RWPE2 (cell line): ENCODE data around the gene TACC2.

Experiments used
- ATAC-seq: fragments of 200-7000 bp; cut with Tn5 transposase; 3 replicates; pipeline ENCODE4 v1.9.1; 2021; ENCODE audit warnings: low read depth
- DNase-seq: peaks from one replicate; pipeline ENCODE4 v3.0.0-alpha.2; 2020; ENCODE audit warnings: low spot score
- H3K27ac ChIP-seq: fragments of 450-650 bp; 2 replicates; pipeline ENCODE4 v1.5.1; 2017; ENCODE audit warnings: mild to moderate bottlenecking; ENCODE audit not compliant: poor library complexity, severe bottlenecking
- H3K27me3 ChIP-seq: fragments of 250-450 bp; sonication (Bioruptor Pico); 2 replicates; pipeline ENCODE4 v1.5.1; 2021; ENCODE audit warnings: mild to moderate bottlenecking, moderate library complexity; ENCODE audit not compliant: insufficient read depth, poor library complexity, severe bottlenecking
- H3K36me3 ChIP-seq: fragments of 250-450 bp; sonication (Bioruptor Pico); 2 replicates; pipeline ENCODE4 v1.5.1; 2020; ENCODE audit warnings: low read depth, mild to moderate bottlenecking, moderate library complexity
- H3K4me1 ChIP-seq: fragments of 250-450 bp; sonication (Bioruptor Pico); 2 replicates; pipeline ENCODE4 v1.5.1; 2021; ENCODE audit warnings: mild to moderate bottlenecking, moderate library complexity; ENCODE audit not compliant: insufficient read depth, poor library complexity, severe bottlenecking
- H3K4me3 ChIP-seq: fragments of 250-450 bp; sonication (Bioruptor Pico); 2 replicates; pipeline ENCODE4 v1.5.1; 2021; ENCODE audit warnings: mild to moderate bottlenecking, moderate library complexity; ENCODE audit not compliant: severe bottlenecking
- H3K9me3 ChIP-seq: fragments of 250-450 bp; sonication (Bioruptor Pico); 2 replicates; pipeline ENCODE4 v1.5.1; 2021; ENCODE audit warnings: mild to moderate bottlenecking, moderate library complexity; ENCODE audit not compliant: severe bottlenecking
- TF ChIP-seq, protein P1 (sequence below): fragments of 450-650 bp; IDR thresholded peaks from one replicate; pipeline ENCODE4 v1.5.1; 2017; ENCODE audit warnings: mild to moderate bottlenecking, moderate library complexity; ENCODE audit not compliant: poor library complexity, severe bottlenecking

Gene TACC2

DNA sequence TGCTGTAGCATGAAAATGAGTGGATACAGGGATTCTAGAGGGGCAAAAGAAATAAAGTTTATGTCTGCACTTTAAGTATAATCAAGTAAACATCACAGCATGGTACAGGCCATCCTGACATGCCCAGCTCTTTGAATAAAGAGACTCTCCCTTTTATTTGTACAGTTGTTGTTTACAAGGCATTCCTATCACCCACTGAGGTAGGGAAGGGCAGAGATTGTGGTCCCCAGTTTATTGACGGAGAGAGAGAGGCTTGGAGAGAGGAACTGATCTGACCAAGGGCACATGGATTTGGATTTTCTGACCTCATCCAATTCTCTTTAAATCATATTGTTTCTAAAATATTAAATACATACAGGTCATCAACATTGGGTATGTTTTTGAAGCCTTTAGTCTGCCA, 53.9 kb downstream of the TACC2 start:
- no peaks in the 10 kb centered on the region for H3K36me3 ChIP-seq
- no peaks in the 10 kb centered on the region for H3K4me1 ChIP-seq
- H3K27ac ChIP-seq = no peak overlapping the region
- no peak for DNase-seq
- no peaks in the 10 kb centered on the region for H3K27me3 ChIP-seq
- no peak overlapping the region for H3K4me3 ChIP-seq
- ATAC-seq = no peak
- H3K9me3 ChIP-seq = no peaks in the 10 kb centered on the region
- TF ChIP-seq, protein P1, sequence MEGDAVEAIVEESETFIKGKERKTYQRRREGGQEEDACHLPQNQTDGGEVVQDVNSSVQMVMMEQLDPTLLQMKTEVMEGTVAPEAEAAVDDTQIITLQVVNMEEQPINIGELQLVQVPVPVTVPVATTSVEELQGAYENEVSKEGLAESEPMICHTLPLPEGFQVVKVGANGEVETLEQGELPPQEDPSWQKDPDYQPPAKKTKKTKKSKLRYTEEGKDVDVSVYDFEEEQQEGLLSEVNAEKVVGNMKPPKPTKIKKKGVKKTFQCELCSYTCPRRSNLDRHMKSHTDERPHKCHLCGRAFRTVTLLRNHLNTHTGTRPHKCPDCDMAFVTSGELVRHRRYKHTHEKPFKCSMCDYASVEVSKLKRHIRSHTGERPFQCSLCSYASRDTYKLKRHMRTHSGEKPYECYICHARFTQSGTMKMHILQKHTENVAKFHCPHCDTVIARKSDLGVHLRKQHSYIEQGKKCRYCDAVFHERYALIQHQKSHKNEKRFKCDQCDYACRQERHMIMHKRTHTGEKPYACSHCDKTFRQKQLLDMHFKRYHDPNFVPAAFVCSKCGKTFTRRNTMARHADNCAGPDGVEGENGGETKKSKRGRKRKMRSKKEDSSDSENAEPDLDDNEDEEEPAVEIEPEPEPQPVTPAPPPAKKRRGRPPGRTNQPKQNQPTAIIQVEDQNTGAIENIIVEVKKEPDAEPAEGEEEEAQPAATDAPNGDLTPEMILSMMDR = no peak

DNA sequence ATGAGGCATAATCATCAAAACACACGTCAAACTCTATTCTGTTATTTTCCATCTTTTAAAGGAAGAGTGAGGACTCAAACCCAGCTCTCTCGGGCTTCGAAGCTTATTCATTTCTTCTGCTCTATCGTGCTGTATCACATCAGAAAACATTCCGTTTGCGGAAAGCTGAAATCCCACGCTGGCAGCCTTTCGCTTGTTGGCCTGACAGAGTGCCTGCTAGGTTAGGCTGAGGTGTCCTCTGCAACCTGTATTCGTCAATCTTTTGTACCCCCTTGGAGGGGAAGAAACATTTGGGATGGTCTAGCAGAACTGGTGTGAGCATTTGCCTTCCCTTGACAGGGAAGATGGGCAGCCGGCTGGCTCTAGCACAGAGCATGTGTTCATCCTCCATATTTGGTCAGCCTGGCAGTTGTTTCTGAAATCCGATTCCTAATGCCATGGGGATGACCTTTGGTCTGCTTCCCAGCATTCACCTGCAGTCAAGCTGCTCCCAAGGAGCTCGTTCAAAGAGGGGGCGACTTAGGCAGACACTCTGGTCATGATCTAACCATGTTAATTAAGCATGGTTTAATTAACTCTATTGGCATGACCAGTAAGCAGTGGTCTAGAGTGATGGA, 55.2 kb downstream of the TACC2 start:
- TF ChIP-seq, protein P1 = no peak
- Histone ChIP-seq H3K9me3 (no peaks in the 10 kb centered on the region), H3K4me1 (no peaks in the 10 kb centered on the region), H3K27me3 (no peaks in the 10 kb centered on the region), H3K36me3 (no peaks in the 10 kb centered on the region), H3K27ac (no peak overlapping the region), H3K4me3 (no peak overlapping the region)
- 0 out of 3 replicates have a peak, but pooled peaks have one; percentile 31 for ATAC-seq
- no peak for DNase-seq

DNA sequence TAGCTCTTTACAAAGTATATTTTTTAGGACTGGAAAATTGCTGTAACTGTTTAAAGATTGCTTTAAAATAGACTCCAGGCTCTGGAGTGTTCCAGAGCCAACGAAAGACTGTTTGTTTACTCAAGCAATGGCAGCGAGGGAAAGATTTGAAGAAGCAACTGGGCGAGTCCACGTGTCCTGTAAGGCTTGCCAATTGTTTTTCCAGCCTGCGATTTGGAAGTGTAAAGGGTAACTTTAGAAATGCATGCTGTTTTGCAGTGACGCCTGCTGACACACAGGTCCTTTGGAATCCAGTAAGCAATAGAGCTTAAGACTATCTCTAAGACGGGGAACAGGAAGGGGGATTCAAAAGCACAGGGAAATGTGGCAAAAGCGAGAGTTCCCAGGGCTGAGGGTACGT, 55.8 kb downstream of the TACC2 start:
- Histone ChIP-seq H3K36me3 (no peaks in the 10 kb centered on the region), H3K27me3 (no peaks in the 10 kb centered on the region), H3K4me3 (no peak overlapping the region), H3K9me3 (no peaks in the 10 kb centered on the region), H3K4me1 (no peaks in the 10 kb centered on the region), H3K27ac (no peak overlapping the region)
- DNase-seq = no peak
- TF ChIP-seq, protein P1 = no peak
- ATAC-seq = no peak

DNA sequence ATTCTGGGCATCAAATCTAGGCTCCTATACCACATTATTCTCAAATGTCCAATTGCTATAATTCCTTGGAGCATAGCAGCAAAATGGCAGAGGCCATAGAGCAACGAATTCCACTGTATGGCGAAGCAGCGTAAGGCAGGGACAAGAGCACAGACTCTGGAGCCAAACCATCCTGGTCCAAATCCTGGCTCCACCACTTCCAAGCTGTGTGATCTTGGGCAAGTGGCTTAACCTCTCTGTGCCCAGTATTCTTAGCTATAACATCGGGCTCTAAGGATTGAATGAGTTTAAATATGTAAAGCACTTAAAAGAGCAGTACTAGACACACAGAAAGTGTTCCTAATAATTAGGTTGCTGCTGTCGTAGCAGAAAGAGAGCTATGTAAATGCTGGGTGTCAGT, 56.2 kb downstream of the TACC2 start:
- DNase-seq (no peak), ATAC-seq (no peak)
- TF ChIP-seq, protein P1 = no peak
- Histone ChIP-seq H3K36me3 (no peaks in the 10 kb centered on the region), H3K27me3 (no peaks in the 10 kb centered on the region), H3K27ac (no peak overlapping the region), H3K4me1 (no peaks in the 10 kb centered on the region), H3K9me3 (no peaks in the 10 kb centered on the region), H3K4me3 (no peak overlapping the region)

DNA sequence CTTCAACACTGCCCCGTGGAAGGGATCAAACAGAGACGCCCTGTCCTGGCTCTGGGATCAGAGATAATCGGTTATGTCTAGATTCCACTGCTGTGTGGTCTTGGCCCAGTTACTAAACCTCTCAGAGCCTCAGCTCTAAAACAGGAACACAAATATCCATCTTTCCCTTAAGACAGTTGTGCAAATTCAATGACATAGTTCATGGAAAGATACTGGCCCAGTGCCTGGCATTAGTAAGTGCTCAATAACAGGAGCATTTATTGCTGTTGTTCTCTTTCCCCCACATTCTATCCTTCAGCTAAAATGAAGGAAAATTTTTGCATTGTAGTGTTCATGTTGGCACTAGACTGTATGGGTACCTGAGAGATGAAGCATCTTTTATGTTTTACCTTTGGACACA, 58.6 kb downstream of the TACC2 start:
- Histone ChIP-seq H3K36me3 (no peaks in the 10 kb centered on the region), H3K4me3 (no peak overlapping the region), H3K27me3 (no peaks in the 10 kb centered on the region), H3K4me1 (peaks cover 7% of the 10 kb centered on the region), H3K9me3 (no peaks in the 10 kb centered on the region), H3K27ac (no peak overlapping the region)
- ATAC-seq (no peak), DNase-seq (no peak)
- TF ChIP-seq, protein P1 = no peak
